ENCODE data around the gene MTREX.

Gene MTREX

GRCh38 chr5:55470282-55470681 is 162.5 kb downstream of the MTREX start:
- no peak for FAIRE-seq
- no peak for DNase-seq (ENCODE audit: low spot score)

- DNase-seq (ENCODE audit: low spot score) (peak; percentile 10), FAIRE-seq (peak; percentile 50)
Observed at GRCh38 chr5:55471468-55471867, 163.7 kb downstream of the MTREX start.

- FAIRE-seq (no peak), DNase-seq (ENCODE audit: low spot score) (no peak)
Observed at GRCh38 chr5:55472642-55473041, 164.9 kb downstream of the MTREX start.
